NT2/D1 (cell line): Measurements from ENCODE around the gene RTBDN.

Experiments used
- SUZ12 ChIP-seq: IDR thresholded peaks from 2 replicates; pipeline ENCODE4 v1.6.1; 2011; ENCODE audit not compliant: insufficient read length, insufficient read depth; ENCODE audit errors: extremely low read depth
- YY1 ChIP-seq: IDR thresholded peaks from 2 replicates; pipeline ENCODE4 v1.6.1; 2011; ENCODE audit not compliant: insufficient read length, insufficient read depth
- ZNF274 ChIP-seq: IDR thresholded peaks from 2 replicates; pipeline ENCODE4 v1.6.1; 2011; ENCODE audit warnings: mild to moderate bottlenecking, low read depth, low read length

DNA sequence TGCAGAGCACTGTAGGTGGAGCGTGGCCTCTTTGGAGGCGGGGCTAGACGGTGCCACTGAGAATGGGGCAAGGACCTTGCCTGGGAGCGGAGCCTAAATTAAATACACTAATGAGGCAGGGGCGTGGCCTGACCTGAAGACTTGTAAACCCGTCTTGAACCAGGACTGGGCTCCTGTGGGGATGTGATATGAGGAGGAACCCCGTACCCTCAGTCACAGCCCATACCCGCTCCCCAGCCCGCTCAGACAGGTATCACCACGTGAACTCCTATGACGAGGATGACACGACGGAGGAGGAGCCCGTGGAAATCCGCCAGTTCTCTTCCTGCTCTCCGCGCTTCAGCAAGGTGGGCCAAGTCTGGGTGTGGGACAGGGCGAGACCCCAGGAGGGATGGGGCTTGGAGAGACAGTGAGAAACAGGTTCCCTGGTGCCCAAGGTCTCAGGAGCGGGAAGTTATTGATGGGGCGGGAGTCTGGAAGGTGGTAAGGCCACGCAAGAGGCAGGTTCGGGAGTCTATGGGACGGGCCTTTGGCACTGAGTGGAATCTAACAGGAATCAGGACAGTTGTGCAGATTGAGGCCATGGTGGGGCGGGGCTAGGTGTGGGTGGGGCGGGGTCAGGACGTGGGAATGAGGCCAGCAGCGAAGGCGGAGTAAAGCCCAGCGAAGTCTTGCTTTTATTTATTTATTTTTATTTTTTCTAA, 32.2 kb upstream of the RTBDN start:
- TF ChIP-seq YY1 = no peak
- no peak for TF ChIP-seq ZNF274
- TF ChIP-seq SUZ12 = no peak
